ENCODE measurements around the gene CASP12.

DNA sequence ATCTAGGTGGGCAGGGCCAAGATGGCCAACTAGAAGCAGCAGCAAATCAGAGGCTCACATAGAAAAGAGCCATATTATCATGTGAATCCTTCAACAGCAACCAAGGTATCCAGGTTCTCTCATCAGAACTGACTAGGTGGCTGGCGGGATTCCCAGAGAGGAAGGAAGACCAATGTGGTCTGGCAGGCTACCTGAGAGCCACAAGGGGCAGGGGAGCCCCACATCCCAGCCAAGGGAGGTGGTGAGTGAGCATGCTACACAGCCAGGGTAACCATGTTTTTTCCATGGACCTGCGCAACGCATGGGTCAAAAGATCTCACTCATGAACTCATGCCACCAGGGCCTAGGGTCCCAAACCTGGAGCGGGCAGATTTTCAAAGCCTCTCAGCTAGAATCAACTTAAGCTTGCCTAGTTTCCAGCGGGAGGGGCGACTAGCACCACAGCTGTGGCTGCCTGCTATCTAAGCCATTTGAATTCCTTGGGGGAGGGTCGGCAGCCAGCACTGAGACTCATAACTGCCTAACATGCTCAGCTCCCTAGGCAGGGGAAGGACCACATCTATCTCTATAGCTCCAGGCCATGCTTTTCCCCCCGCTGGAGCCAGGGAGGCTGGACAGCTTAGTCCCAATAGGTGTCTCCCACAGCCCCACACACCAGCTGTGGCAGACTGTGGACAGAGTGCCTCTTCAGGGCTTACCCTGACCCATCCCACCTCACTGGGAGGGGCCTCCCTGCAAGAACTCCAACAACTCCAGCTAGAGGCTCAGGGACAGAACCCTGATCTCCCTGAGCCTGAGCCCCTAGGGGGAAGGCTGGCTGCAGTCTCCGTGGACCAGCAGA, 28.7 kb upstream of the CASP12 start:
- TF ChIP-seq GATA2 (IDR thresholded peaks at IDR 0.05; ENCODE audit: low read depth, low read length) (no peak), GATA3 (IDR thresholded peaks at IDR 0.05; ENCODE audit: low read depth, low read length) (no peak)
